Nephron progenitor cell (in vitro differentiated cells): ENCODE results near the gene COLQ.
A peak's percentile ranks its signal among the peaks of the same experiment; 100 is the strongest.

Source experiments
- DNase-seq: peaks from one replicate; pipeline ENCODE4 v3.0.0; 2021
- H3K27ac Mint-ChIP-seq: 2 replicates; pipeline ENCODE4 v1.8.0; 2021; ENCODE audit warnings: mild to moderate bottlenecking, moderate library complexity, mixed read lengths
- H3K27me3 Mint-ChIP-seq: 2 replicates; pipeline ENCODE4 v1.8.0; 2021; ENCODE audit warnings: mild to moderate bottlenecking, low read depth, mixed read lengths; ENCODE audit not compliant: poor library complexity
- H3K36me3 Mint-ChIP-seq: 2 replicates; pipeline ENCODE4 v1.8.0; 2021; ENCODE audit warnings: low read depth, mixed read lengths
- H3K4me1 Mint-ChIP-seq: 2 replicates; pipeline ENCODE4 v1.8.0; 2021; ENCODE audit warnings: mixed read lengths
- H3K4me3 Mint-ChIP-seq: 2 replicates; pipeline ENCODE4 v1.8.0; 2021; ENCODE audit warnings: mild to moderate bottlenecking, moderate library complexity, mixed read lengths
- H3K9me3 Mint-ChIP-seq: 2 replicates; pipeline ENCODE4 v1.8.0; 2021; ENCODE audit warnings: mild to moderate bottlenecking, moderate library complexity, mixed read lengths
- TF ChIP-seq, protein P1 (sequence below): fragments of 200-600 bp; sonication (generic); IDR thresholded peaks from 2 replicates; pipeline ENCODE4 v1.5.0; 2021; ENCODE audit warnings: antibody characterized with exemption

The COLQ gene

DNA sequence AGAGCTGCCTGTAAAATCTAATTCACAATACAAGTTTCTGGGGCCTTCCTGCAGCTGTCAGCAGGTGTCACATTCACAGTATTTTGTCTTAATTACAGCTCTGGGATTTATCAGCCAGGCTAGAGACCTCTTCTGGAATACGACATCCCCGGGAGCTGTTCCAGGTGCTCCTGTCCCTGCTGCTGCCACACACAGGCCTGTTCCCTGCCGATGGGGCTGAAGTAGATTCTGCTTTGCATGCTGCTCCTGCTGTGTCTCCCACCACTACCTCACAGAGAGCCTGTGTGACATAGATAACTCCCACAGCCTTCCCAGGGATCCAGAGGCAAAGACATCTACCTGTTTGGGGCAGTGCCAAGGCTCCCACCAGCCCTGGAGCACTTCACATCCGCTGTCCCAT lies 20.4 kb downstream of the COLQ start:
- TF ChIP-seq, protein P1, sequence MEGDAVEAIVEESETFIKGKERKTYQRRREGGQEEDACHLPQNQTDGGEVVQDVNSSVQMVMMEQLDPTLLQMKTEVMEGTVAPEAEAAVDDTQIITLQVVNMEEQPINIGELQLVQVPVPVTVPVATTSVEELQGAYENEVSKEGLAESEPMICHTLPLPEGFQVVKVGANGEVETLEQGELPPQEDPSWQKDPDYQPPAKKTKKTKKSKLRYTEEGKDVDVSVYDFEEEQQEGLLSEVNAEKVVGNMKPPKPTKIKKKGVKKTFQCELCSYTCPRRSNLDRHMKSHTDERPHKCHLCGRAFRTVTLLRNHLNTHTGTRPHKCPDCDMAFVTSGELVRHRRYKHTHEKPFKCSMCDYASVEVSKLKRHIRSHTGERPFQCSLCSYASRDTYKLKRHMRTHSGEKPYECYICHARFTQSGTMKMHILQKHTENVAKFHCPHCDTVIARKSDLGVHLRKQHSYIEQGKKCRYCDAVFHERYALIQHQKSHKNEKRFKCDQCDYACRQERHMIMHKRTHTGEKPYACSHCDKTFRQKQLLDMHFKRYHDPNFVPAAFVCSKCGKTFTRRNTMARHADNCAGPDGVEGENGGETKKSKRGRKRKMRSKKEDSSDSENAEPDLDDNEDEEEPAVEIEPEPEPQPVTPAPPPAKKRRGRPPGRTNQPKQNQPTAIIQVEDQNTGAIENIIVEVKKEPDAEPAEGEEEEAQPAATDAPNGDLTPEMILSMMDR: no peak
- Mint-ChIP-seq H3K9me3 (no peaks in the 10 kb centered on the region), H3K4me1 (peaks cover 49% of the 10 kb centered on the region), H3K27me3 (peaks cover 11% of the 10 kb centered on the region), H3K4me3 (no peak overlapping the region), H3K36me3 (peaks cover 6% of the 10 kb centered on the region), H3K27ac (no peak overlapping the region)
- DNase-seq: no peak

DNA sequence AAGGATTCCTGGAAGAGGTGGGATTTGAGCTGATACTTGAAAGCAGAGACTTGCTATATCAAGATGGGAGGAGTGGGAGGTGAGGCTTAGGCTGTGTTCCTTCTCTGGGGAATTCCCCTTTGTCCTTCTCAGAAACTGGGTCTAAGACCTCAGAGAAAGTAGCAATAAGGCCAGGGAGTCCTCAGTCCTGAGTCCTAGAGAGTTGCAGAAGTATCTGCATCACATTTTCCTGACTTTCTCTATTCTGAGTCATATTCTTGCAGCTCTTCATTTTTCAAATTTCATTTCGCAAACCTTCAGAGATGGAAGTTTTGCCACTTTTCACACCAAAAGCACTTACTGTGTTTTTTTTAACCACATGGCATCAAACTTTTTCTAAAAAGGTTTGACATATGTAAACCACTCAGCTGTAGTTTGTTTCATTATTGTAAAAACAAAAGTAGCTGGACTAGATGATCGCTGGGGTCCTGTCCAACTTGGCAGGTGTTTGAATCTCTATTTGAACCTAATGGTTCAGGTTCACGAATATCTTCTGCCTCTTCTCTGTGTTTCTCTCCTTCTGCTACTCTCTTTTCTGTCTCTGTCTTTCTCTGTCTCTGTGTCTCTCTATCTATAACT lies 21.3 kb downstream of the COLQ start:
- TF ChIP-seq, protein P1: no peak

DNA sequence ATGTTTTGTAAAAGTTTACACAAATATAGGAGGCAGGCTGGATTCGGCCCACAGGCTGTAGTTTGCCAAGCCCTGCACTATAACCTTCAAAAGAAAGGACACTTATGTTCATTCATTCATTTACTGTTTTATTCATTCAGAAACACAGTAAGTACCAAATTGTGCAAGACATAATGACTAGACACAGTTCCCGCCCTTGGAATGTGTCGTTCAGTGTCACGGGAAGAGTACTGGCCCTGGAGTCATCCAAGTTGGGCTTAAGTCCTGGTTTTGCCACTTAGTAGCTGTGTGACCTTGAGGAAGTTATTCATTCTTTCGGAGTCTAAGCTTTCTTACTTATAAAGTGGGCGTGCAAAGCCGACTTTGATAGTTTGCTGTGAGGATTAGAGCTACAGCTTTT lies 22.0 kb downstream of the COLQ start:
- H3K27ac Mint-ChIP-seq: no peak overlapping the region
- no peak for DNase-seq
- TF ChIP-seq, protein P1: no peak
- H3K27me3 Mint-ChIP-seq: peaks cover 11% of the 10 kb centered on the region
- H3K9me3 Mint-ChIP-seq: no peaks in the 10 kb centered on the region
- peaks cover 6% of the 10 kb centered on the region for H3K36me3 Mint-ChIP-seq
- peaks cover 52% of the 10 kb centered on the region for H3K4me1 Mint-ChIP-seq
- H3K4me3 Mint-ChIP-seq: no peak overlapping the region

More for the DNA sequence above, 21.3 kb downstream of the COLQ start:
- Mint-ChIP-seq H3K36me3 (peaks cover 6% of the 10 kb centered on the region), H3K9me3 (no peaks in the 10 kb centered on the region), H3K27ac (peak overlapping the region; percentile 1), H3K27me3 (peaks cover 11% of the 10 kb centered on the region), H3K4me1 (peaks cover 49% of the 10 kb centered on the region), H3K4me3 (no peak overlapping the region)
- no peak for DNase-seq

DNA sequence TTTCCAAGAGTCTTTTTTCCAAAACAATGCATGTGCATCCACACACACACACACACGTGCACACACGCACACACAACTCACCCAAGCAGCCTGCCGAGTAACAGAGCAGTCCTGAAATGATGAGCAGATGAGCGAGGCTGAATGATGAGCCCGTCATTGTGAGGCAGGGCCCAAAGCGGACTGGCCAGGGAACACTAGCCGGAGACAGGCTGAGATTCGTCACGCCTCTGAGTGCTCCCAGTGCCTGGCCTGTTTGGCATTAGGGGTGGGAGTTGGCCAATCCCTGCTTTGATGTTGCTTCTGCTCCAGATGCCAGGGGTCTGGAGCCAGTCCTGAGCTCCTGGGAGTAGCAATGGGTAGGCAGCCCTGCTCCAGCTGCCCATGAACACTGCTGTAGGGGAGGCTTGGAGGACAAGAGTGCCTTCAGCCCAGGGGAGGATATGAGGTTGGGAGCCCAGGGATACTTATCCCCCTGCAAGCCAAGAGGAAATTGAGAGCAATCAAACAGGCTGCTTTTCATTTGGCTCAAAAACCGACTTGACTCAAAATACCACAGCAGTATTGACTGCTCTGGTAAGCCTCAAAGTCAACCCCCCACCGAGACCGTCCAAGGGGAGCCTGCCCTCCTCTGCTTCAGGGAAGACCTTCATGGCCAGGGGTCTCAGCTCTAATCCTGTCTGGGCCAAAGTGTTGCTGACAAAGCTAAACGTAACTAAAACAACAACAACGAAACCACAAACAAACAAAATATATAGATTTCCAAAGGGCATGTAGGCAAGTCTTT lies 22.9 kb downstream of the COLQ start:
- DNase-seq: peak; percentile 28
- Mint-ChIP-seq H3K9me3 (no peaks in the 10 kb centered on the region), H3K27me3 (peaks cover 8% of the 10 kb centered on the region), H3K4me3 (no peak overlapping the region), H3K4me1 (peaks cover 57% of the 10 kb centered on the region), H3K27ac (no peak overlapping the region), H3K36me3 (peaks cover 3% of the 10 kb centered on the region)
- TF ChIP-seq, protein P1: no peak

DNA sequence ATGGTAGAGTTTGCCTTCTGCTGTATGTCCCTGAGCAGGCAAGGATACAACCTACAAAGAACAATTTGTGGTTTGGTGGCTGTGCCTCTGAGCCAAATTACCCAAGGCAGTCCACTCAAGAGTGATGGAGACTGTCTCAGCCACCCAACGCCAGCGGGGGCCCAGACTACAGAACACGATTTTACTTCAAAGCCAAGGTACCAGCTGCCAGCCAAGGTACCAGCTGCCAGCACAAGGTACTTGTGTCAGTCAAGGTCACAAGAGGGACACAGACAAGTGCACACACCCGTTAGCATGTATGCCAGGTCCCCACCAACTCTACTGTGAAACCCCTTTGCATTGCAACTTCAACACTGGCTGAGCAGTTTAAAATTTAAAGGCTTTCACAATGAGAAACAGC lies 23.5 kb downstream of the COLQ start:
- Mint-ChIP-seq H3K9me3 (no peaks in the 10 kb centered on the region), H3K27me3 (peaks cover 6% of the 10 kb centered on the region), H3K27ac (no peak overlapping the region), H3K36me3 (no peaks in the 10 kb centered on the region), H3K4me1 (peaks cover 61% of the 10 kb centered on the region), H3K4me3 (no peak overlapping the region)
- DNase-seq: no peak
- TF ChIP-seq, protein P1: no peak

DNA sequence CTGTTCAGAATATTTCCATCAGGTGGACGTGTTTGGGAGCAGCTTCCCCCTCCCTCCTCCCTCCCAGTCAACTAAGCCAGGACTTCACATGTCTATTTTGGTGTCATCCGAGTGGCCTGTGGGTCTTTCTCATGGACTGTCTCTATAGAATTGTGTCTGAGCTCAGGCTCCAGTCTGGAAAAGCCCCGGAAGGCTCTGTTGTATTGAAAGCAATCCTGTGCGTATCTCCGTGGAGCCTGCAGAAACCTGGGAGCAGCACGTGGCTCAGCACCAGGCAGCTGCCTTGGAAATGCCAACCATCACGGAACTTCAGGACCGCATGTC lies 25.2 kb downstream of the COLQ start:
- peaks cover 5% of the 10 kb centered on the region for H3K27me3 Mint-ChIP-seq
- H3K4me3 Mint-ChIP-seq: no peak overlapping the region
- H3K36me3 Mint-ChIP-seq: no peaks in the 10 kb centered on the region
- no peak for DNase-seq
- peak overlapping the region; percentile 72 for H3K27ac Mint-ChIP-seq
- peaks cover 59% of the 10 kb centered on the region for H3K4me1 Mint-ChIP-seq
- TF ChIP-seq, protein P1: no peak
- H3K9me3 Mint-ChIP-seq: no peaks in the 10 kb centered on the region
